H9 (cell line): ENCODE measurements around the gene KIAA0825. TPM values are rescaled to one million over a fixed set of nuclear protein-coding genes. Genes with fewer than 3 reads are reported as not detected.

Experiments used
- DNase-seq: peaks from one replicate; pipeline ENCODE4 v3.0.0-alpha.2; 2017
- H2AFZ ChIP-seq: one replicate; pipeline ENCODE4 v1.6.1; 2013; ENCODE audit warnings: mild to moderate bottlenecking, low read length, control low read depth, moderate library complexity
- H2AK5ac ChIP-seq: 2 replicates; pipeline ENCODE4 v1.6.1; 2013; ENCODE audit warnings: low read length, control low read depth, mixed read lengths; ENCODE audit not compliant: insufficient read length
- H2BK120ac ChIP-seq: one replicate; pipeline ENCODE4 v1.6.1; 2013; ENCODE audit warnings: low read depth, mild to moderate bottlenecking, low read length, control low read depth, inconsistent platforms; ENCODE audit not compliant: poor library complexity, severe bottlenecking
- H2BK12ac ChIP-seq: 2 replicates; pipeline ENCODE4 v1.6.1; 2013; ENCODE audit warnings: low read length, control low read depth, mixed read lengths, low read depth; ENCODE audit not compliant: insufficient read length
- H2BK15ac ChIP-seq: 2 replicates; pipeline ENCODE4 v1.6.1; 2013; ENCODE audit warnings: low read depth, low read length, control low read depth
- H2BK20ac ChIP-seq: one replicate; pipeline ENCODE4 v1.6.1; 2013; ENCODE audit warnings: low read depth, mild to moderate bottlenecking, low read length, control low read depth, inconsistent platforms; ENCODE audit not compliant: poor library complexity, severe bottlenecking
- H2BK5ac ChIP-seq: 2 replicates; pipeline ENCODE4 v1.6.1; 2013; ENCODE audit warnings: low read length, control low read depth, mixed read lengths; ENCODE audit not compliant: insufficient read length
- H3K14ac ChIP-seq: 2 replicates; pipeline ENCODE4 v1.6.1; 2013; ENCODE audit warnings: low read length, control low read depth; ENCODE audit not compliant: insufficient read depth
- H3K18ac ChIP-seq: 2 replicates; pipeline ENCODE4 v1.6.1; 2013; ENCODE audit warnings: low read depth, mild to moderate bottlenecking, mixed read lengths, low read length, control low read depth; ENCODE audit not compliant: insufficient read length
- H3K23ac ChIP-seq: 2 replicates; pipeline ENCODE4 v1.6.1; 2013; ENCODE audit warnings: low read length, control low read depth, mixed read lengths, low read depth; ENCODE audit not compliant: insufficient read length
- H3K23me2 ChIP-seq: 2 replicates; pipeline ENCODE4 v1.6.1; 2013; ENCODE audit warnings: low read depth, mild to moderate bottlenecking, mixed read lengths, low read length, control low read depth; ENCODE audit not compliant: insufficient read length, poor library complexity, severe bottlenecking
- H3K27ac ChIP-seq: 2 replicates; pipeline ENCODE4 v1.5.1; 2013; ENCODE audit warnings: low read length, control low read depth, mixed read lengths, low read depth; ENCODE audit not compliant: insufficient read length
- H3K27me3 ChIP-seq: 2 replicates; pipeline ENCODE4 v1.6.1; 2013; ENCODE audit warnings: low read length, control low read depth, inconsistent platforms; ENCODE audit not compliant: insufficient read depth
- H3K4ac ChIP-seq: 2 replicates; pipeline ENCODE4 v1.6.1; 2013; ENCODE audit warnings: low read depth, mild to moderate bottlenecking, control low read depth, inconsistent platforms, low read length, moderate library complexity
- H3K4me1 ChIP-seq: 2 replicates; pipeline ENCODE4 v1.6.1; 2013; ENCODE audit warnings: low read length, control low read depth, inconsistent platforms; ENCODE audit not compliant: insufficient read depth
- H3K4me2 ChIP-seq: 2 replicates; pipeline ENCODE4 v1.6.1; 2013; ENCODE audit warnings: low read length, control low read depth, mixed read lengths; ENCODE audit not compliant: insufficient read length, insufficient read depth
- H3K56ac ChIP-seq: 2 replicates; pipeline ENCODE4 v1.6.1; 2013; ENCODE audit warnings: low read depth, mild to moderate bottlenecking, mixed read lengths, low read length, control low read depth; ENCODE audit not compliant: insufficient read length
- H3K79me1 ChIP-seq: 2 replicates; pipeline ENCODE4 v1.6.1; 2013; ENCODE audit warnings: low read depth, mild to moderate bottlenecking, moderate library complexity, low read length, control low read depth, inconsistent platforms; ENCODE audit not compliant: insufficient read depth, poor library complexity, severe bottlenecking
- H3K79me2 ChIP-seq: 2 replicates; pipeline ENCODE4 v1.6.1; 2013; ENCODE audit warnings: low read length, control low read depth, inconsistent platforms; ENCODE audit not compliant: insufficient read depth
- H3K9ac ChIP-seq: 2 replicates; pipeline ENCODE4 v1.6.1; 2013; ENCODE audit warnings: low read length, control low read depth, mixed read lengths; ENCODE audit not compliant: insufficient read length; ENCODE audit errors: extremely low read depth
- H3K9me3 ChIP-seq: one replicate; pipeline ENCODE4 v1.6.1; 2013; ENCODE audit warnings: low read depth, low read length, inconsistent platforms; ENCODE audit not compliant: control insufficient read depth
- H3T11ph ChIP-seq: one replicate; pipeline ENCODE4 v1.6.1; 2013; ENCODE audit warnings: mild to moderate bottlenecking, low read length, control low read depth, inconsistent platforms
- H4K20me1 ChIP-seq: one replicate; pipeline ENCODE4 v1.6.1; 2013; ENCODE audit not compliant: control insufficient read depth, insufficient read length, insufficient read depth
- H4K5ac ChIP-seq: 2 replicates; pipeline ENCODE4 v1.6.1; 2013; ENCODE audit warnings: low read depth, mild to moderate bottlenecking, mixed read lengths, low read length, control low read depth; ENCODE audit not compliant: insufficient read length
- H4K8ac ChIP-seq: replicated peaks from 2 replicates; pipeline ENCODE4 v1.6.1; 2013; ENCODE audit warnings: low read length, control low read depth, mixed read lengths, low read depth; ENCODE audit not compliant: insufficient read length
- H4K91ac ChIP-seq: 2 replicates; pipeline ENCODE4 v1.6.1; 2013; ENCODE audit warnings: low read depth, mild to moderate bottlenecking, moderate library complexity, mixed read lengths, low read length, control low read depth; ENCODE audit not compliant: insufficient read length
- H3K27ac Mint-ChIP-seq, 3 experiments: 2 replicates in 2 of 3; 3 replicates in 1 of 3; pipeline ENCODE4 v1.8.0; 2020 to 2021; ENCODE audit warnings: mixed read lengths in 3 of 3, mild to moderate bottlenecking in 1 of 3, moderate library complexity in 1 of 3
- H3K27me3 Mint-ChIP-seq: 2 replicates; pipeline ENCODE4 v1.8.0; 2021; ENCODE audit warnings: low read depth, mild to moderate bottlenecking, moderate library complexity, mixed read lengths
- H3K36me3 Mint-ChIP-seq, 3 experiments: 2 replicates in 2 of 3; 3 replicates in 1 of 3; pipeline ENCODE4 v1.8.0; 2020 to 2021; ENCODE audit warnings: low read depth in 3 of 3, mixed read lengths in 3 of 3; ENCODE audit not compliant: insufficient read depth in 1 of 3
- H3K4me1 Mint-ChIP-seq, 2 experiments: 2 replicates each; pipeline ENCODE4 v1.8.0; 2020; ENCODE audit warnings: mixed read lengths in 2 of 2
- H3K4me3 Mint-ChIP-seq, 2 experiments: 2 replicates in 1 of 2; 3 replicates in 1 of 2; pipeline ENCODE4 v1.8.0; 2020 to 2021; ENCODE audit warnings: mild to moderate bottlenecking in 2 of 2, mixed read lengths in 2 of 2, moderate library complexity in 1 of 2
- H3K9me3 Mint-ChIP-seq, 2 experiments: 2 replicates in 1 of 2; 3 replicates in 1 of 2; pipeline ENCODE4 v1.8.0; 2020; ENCODE audit warnings: mild to moderate bottlenecking in 2 of 2, mixed read lengths in 2 of 2, moderate library complexity in 1 of 2
- WGBS: extraction: QIAGEN DNeasy Blood & Tissue Kit; methylation state at CpG from one replicate; pipeline ENCODE4 v1.1.7; 2013; ENCODE audit warnings: missing lambda C conversion rate, low lambda C conversion rate, mixed read lengths; ENCODE audit not compliant: insufficient read length; ENCODE audit errors: extremely low coverage; 5-methylcytosine and 5-hydroxymethylcytosine counted together
- total RNA-seq: library from RNA; stranded (reverse); gene quantifications from 2 replicates; pipeline ENCODE4 v1.2.1, GENCODE V29; 2021
- TF ChIP-seq, protein P1 (sequence below): fragments of 200-600 bp; sonication (generic); conservative IDR thresholded peaks from 3 replicates; pipeline ENCODE4 v1.8.0; 2021; ENCODE audit warnings: antibody characterized with exemption, mild to moderate bottlenecking

The KIAA0825 gene
- total RNA-seq, 1 experiment from 2014 or later, result 1.8 TPM

DNA sequence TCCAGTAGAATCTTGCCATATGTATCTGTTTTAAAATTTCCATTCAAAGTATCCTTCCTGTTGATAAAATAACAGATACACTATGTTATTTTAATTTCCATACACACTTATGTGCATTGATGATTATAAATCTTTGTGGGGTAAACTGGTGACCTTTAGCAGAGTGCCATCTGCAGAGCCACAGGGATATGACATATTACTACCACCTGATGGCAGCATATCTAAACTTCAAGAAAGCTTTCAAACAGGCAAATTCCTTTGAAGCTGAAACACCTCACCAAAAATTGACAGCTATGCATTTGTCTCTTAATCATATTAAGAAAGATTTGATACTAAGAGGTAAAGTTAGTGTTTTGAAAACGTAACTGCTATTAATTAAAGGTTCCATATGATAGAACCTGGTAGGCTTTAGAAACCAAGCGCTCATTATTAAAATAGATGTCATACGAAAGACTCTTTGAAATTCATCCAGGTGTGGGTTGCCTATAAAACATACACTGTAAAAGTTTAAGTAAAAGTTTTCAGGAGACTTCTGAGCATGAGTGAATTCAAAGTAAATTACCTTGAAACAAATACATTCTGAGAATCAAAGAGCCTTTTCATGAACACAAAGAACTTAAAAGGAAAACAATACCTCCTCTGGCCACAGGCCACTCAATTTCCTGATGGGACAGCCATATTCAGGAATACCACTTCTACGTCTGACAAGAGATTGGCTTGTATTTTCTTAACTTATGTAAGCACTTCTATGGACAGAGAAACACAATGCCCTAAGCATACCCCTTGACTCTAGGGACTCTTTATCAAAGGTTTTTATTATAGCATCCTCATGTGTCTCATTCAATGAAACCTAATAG, 93.3 kb downstream of the KIAA0825 start:
- Histone ChIP-seq H2AFZ (no peak overlapping the region), H4K8ac (no peak overlapping the region), H3K14ac (no peak overlapping the region), H2BK12ac (no peak overlapping the region), H3K56ac (no peak overlapping the region), H3K4me2 (no peak overlapping the region), H3K9me3 (no peaks in the 10 kb centered on the region), H3K4me1 (no peaks in the 10 kb centered on the region), H3K79me2 (no peaks in the 10 kb centered on the region), H3K4ac (no peak overlapping the region), H3K23me2 (no peaks in the 10 kb centered on the region), H2BK5ac (no peak overlapping the region), H3K18ac (no peak overlapping the region), H3K9ac (no peak overlapping the region), H2BK20ac (no peak overlapping the region), H3T11ph (no peak overlapping the region), H3K79me1 (no peaks in the 10 kb centered on the region), H3K23ac (no peak overlapping the region), H3K27me3 (no peaks in the 10 kb centered on the region; the same call in 1 of the 2 replicates), H2BK15ac (no peak overlapping the region), H4K91ac (no peak overlapping the region), H2BK120ac (no peak overlapping the region), H4K5ac (no peak overlapping the region), H2AK5ac (no peak overlapping the region), H4K20me1 (no peaks in the 10 kb centered on the region), H3K27ac (no peak overlapping the region)
- Mint-ChIP-seq H3K27me3 (no peaks in the 10 kb centered on the region), H3K27ac (0 out of 7 replicates have a peak overlapping the region, but pooled peaks of 1 of the 3 experiments have one; percentile 47), H3K9me3 (no peaks in the 10 kb centered on the region), H3K4me3 (no peak overlapping the region), H3K36me3 (no peaks in the 10 kb centered on the region), H3K4me1 (peaks cover 6 to 7% of the 10 kb centered on the region in 2 experiments)
- DNase-seq, result no peak
- no CpG with 5 or more reads among the region's 4 CpGs for WGBS
- TF ChIP-seq, protein P1, sequence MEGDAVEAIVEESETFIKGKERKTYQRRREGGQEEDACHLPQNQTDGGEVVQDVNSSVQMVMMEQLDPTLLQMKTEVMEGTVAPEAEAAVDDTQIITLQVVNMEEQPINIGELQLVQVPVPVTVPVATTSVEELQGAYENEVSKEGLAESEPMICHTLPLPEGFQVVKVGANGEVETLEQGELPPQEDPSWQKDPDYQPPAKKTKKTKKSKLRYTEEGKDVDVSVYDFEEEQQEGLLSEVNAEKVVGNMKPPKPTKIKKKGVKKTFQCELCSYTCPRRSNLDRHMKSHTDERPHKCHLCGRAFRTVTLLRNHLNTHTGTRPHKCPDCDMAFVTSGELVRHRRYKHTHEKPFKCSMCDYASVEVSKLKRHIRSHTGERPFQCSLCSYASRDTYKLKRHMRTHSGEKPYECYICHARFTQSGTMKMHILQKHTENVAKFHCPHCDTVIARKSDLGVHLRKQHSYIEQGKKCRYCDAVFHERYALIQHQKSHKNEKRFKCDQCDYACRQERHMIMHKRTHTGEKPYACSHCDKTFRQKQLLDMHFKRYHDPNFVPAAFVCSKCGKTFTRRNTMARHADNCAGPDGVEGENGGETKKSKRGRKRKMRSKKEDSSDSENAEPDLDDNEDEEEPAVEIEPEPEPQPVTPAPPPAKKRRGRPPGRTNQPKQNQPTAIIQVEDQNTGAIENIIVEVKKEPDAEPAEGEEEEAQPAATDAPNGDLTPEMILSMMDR, result peak; percentile 74
